Loucy (cell line): Measurements from ENCODE around the gene TSPEAR.

Experiments used
- H2AFZ ChIP-seq: fragments of 200-600 bp; sonication (generic); 2 replicates; pipeline ENCODE4 v1.6.0; 2016; ENCODE audit warnings: antibody characterized with exemption, mild to moderate bottlenecking, low read length, moderate library complexity
- H3F3A ChIP-seq: fragments of 200-600 bp; 2 replicates; pipeline ENCODE4 v1.6.0; 2016; ENCODE audit warnings: antibody characterized with exemption, low read depth, mild to moderate bottlenecking
- H3K27me3 ChIP-seq: fragments of 200-600 bp; sonication (generic); 2 replicates; pipeline ENCODE4 v1.6.1; 2014; ENCODE audit warnings: low read length, mild to moderate bottlenecking; ENCODE audit not compliant: insufficient read depth, poor library complexity, severe bottlenecking
- H3K36me3 ChIP-seq: fragments of 200-600 bp; sonication (generic); 2 replicates; pipeline ENCODE4 v1.6.1; 2016; ENCODE audit warnings: low read length; ENCODE audit not compliant: insufficient read depth
- H3K4me1 ChIP-seq: fragments of 200-600 bp; sonication (generic); 2 replicates; pipeline ENCODE4 v1.5.1; 2014; ENCODE audit warnings: low read length, mild to moderate bottlenecking; ENCODE audit not compliant: insufficient read depth, poor library complexity, severe bottlenecking
- H3K4me2 ChIP-seq: fragments of 200-600 bp; sonication (generic); 2 replicates; pipeline ENCODE4 v1.6.0; 2014; ENCODE audit warnings: antibody characterized with exemption, low read length, low read depth, mild to moderate bottlenecking; ENCODE audit not compliant: poor library complexity, severe bottlenecking
- H3K4me3 ChIP-seq: fragments of 200-600 bp; sonication (generic); 2 replicates; pipeline ENCODE4 v1.5.1; 2014; ENCODE audit warnings: low read length, mild to moderate bottlenecking, mixed read lengths; ENCODE audit not compliant: poor library complexity, severe bottlenecking
- H3K79me2 ChIP-seq: fragments of 200-600 bp; sonication (generic); 2 replicates; pipeline ENCODE4 v1.6.1; 2014; ENCODE audit warnings: low read length; ENCODE audit not compliant: insufficient read depth
- H3K9ac ChIP-seq: fragments of 200-600 bp; sonication (generic); 2 replicates; pipeline ENCODE4 v1.6.0; 2014; ENCODE audit warnings: mild to moderate bottlenecking, low read depth, low read length, moderate library complexity; ENCODE audit not compliant: poor library complexity, severe bottlenecking
- H3K9me2 ChIP-seq: fragments of 200-600 bp; sonication (generic); replicated peaks from 2 replicates; pipeline ENCODE4 v1.6.1; 2016; ENCODE audit warnings: low read depth, low read length, mixed read lengths
- H3K9me3 ChIP-seq: fragments of 200-600 bp; sonication (generic); 2 replicates; pipeline ENCODE4 v1.6.1; 2014; ENCODE audit warnings: mild to moderate bottlenecking, antibody characterized with exemption, low read length, low read depth; ENCODE audit not compliant: insufficient read depth
- H4K20me1 ChIP-seq: fragments of 200-600 bp; sonication (generic); 2 replicates; pipeline ENCODE4 v1.6.0; 2014; ENCODE audit warnings: antibody characterized with exemption, low read length, mild to moderate bottlenecking; ENCODE audit not compliant: insufficient read depth, poor library complexity, severe bottlenecking
- EZH2phosphoT487 ChIP-seq: fragments of 200-600 bp; IDR thresholded peaks from 2 replicates; pipeline ENCODE4 v1.6.1; 2018; ENCODE audit warnings: antibody characterized with exemption, mild to moderate bottlenecking, moderate library complexity, borderline replicate concordance
- TF ChIP-seq, protein P1 (sequence below): fragments of 200-600 bp; sonication (generic); conservative IDR thresholded peaks from 2 replicates; pipeline ENCODE4 v1.5.1; 2014; ENCODE audit warnings: mild to moderate bottlenecking, antibody characterized with exemption, low read length

The TSPEAR gene

DNA sequence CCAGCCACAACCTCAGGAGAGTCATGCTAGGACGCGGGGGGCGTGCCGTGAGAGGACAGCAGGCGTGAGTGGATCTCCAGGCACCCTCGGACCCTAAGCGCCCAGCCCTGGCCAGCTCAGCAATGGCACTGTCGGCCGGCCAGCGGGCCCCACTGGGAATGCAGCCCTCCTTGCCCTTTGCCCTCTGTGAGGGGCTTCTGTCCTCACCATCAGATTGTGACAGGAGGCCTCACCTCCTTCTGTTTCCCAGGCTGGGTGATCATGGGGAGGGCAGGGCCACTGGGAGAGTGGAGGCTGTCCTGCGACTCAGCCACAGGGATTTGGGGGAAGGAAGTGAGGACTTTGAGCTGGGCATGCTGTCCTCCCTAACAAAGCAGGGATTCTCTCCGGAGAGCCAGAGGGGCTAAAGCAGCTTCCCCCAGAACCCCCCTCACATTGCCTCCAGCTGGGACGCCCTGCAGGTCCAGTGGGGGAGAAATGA lies 262.7 kb downstream of the TSPEAR start:
- Histone ChIP-seq H4K20me1 (no peaks in the 10 kb centered on the region), H3K9me3 (no peaks in the 10 kb centered on the region), H3K79me2 (no peaks in the 10 kb centered on the region), H3F3A (no peaks in the 10 kb centered on the region), H3K4me2 (no peak overlapping the region), H3K36me3 (no peaks in the 10 kb centered on the region), H3K9ac (no peak overlapping the region), H3K4me3 (no peak overlapping the region), H3K4me1 (no peaks in the 10 kb centered on the region), H3K27me3 (no peaks in the 10 kb centered on the region), H2AFZ (no peak overlapping the region), H3K9me2 (no peaks in the 10 kb centered on the region)
- TF ChIP-seq EZH2phosphoT487, result no peak
- TF ChIP-seq, protein P1, sequence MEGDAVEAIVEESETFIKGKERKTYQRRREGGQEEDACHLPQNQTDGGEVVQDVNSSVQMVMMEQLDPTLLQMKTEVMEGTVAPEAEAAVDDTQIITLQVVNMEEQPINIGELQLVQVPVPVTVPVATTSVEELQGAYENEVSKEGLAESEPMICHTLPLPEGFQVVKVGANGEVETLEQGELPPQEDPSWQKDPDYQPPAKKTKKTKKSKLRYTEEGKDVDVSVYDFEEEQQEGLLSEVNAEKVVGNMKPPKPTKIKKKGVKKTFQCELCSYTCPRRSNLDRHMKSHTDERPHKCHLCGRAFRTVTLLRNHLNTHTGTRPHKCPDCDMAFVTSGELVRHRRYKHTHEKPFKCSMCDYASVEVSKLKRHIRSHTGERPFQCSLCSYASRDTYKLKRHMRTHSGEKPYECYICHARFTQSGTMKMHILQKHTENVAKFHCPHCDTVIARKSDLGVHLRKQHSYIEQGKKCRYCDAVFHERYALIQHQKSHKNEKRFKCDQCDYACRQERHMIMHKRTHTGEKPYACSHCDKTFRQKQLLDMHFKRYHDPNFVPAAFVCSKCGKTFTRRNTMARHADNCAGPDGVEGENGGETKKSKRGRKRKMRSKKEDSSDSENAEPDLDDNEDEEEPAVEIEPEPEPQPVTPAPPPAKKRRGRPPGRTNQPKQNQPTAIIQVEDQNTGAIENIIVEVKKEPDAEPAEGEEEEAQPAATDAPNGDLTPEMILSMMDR, result no peak
